ENCODE data around the gene AHSA1. TPM values are rescaled to one million over a fixed set of nuclear protein-coding genes. Genes with fewer than 3 reads are reported as not detected.

Gene AHSA1
- total and polyA plus RNA-seq, 10 of the 15 experiments (the other 5 are each of a cell fraction or from before 2014, with no cell fraction given): 51.8 to 295 (median 201) TPM

DNA sequence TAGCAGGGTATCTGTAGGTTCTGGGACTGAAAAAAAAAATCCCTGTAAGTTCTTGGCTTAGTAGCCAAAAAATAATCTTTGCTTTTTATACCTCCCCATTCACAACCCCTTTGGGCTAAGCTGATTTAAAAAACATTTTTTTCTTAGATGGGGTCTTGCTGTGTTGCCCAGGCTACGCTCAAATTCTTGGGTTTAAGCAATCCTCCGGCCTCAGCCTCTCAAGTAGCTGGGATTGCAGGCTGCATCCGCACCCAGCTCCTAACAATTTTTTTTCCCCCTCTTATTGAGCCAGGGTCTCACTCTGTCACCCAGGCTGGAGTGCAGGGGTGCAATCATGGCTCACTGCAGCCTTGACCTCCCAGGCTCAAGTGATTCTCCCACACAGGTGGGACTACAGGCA is 49.9 kb downstream of the AHSA1 start:
- no peak overlapping the region for H3K4me3 ChIP-seq
- in situ Hi-C loops (cut with MboI) (no loop called here), intact Hi-C loops (cut with micrococcal nuclease; ENCODE audit: unreplicated experiment) (no loop called here)
- no peak overlapping the region for H3K4me2 ChIP-seq (ENCODE audit: control insufficient read depth, insufficient read depth)
- no peaks in the 10 kb centered on the region for H3K27me3 ChIP-seq (replicated peaks in 1 of 2; ENCODE audit: control insufficient read depth in 2 of 2, insufficient read depth in 2 of 2, low read length in 1 of 2)
- H3K36me3 ChIP-seq (ENCODE audit: control insufficient read depth in 2 of 2, insufficient read depth in 2 of 2, low read length in 1 of 2): peaks cover 3 to 10% of the 10 kb centered on the region in 2 experiments; a peak in 2 of 4 replicates
- SMC1A ChIA-PET (ENCODE audit: uncharacterized antibody, unreplicated experiment): no interaction called here
- no peak overlapping the region for H2AFZ ChIP-seq (ENCODE audit: control insufficient read depth, low read depth, low read length)
- no peaks in the 10 kb centered on the region for H3K9me3 ChIP-seq (replicated peaks; ENCODE audit: control insufficient read depth, insufficient read depth, low read length)
- CTCF ChIA-PET: interaction anchor here (0.6 to 0.7 kb wide), 2 partner anchors 211 to 1269 kb away, joined by 3 to 4 read pairs; no protein-coding TSS in a partner anchor
- H3K4me1 ChIP-seq (ENCODE audit: control insufficient read depth, insufficient read depth, low read length): no peaks in the 10 kb centered on the region
- FAIRE-seq: no peak
- no peak for ATAC-seq
- no TSS peak for BruUV-seq (replicated peaks)
- RAD21 ChIA-PET (ENCODE audit: unreplicated experiment): no interaction called here
- no peak overlapping the region for H3K9ac ChIP-seq (ENCODE audit: control insufficient read depth, insufficient read depth, low read length)
- H3K27ac ChIP-seq (ENCODE audit: control insufficient read depth, insufficient read depth): no peak overlapping the region
- H4K20me1 ChIP-seq (ENCODE audit: control insufficient read depth, insufficient read depth): no peaks in the 10 kb centered on the region
- POLR2A ChIA-PET: interaction anchor here (0.9 kb wide), 1 partner anchor 45 kb away, joined by 3 read pairs; no protein-coding TSS in a partner anchor
- H3K79me2 ChIP-seq (ENCODE audit: control insufficient read depth, insufficient read depth, low read length): no peaks in the 10 kb centered on the region
- DNase-seq (ENCODE audit: low read depth, low spot score): no peak
- TF ChIP-seq CBX5 (IDR thresholded peaks at IDR 0.05; ENCODE audit: low read depth): no peak
- no peak for TF ChIP-seq NRF1 (conservative IDR thresholded peaks at IDR 0.05; ENCODE audit: low read depth, low read length)
- no peak for TF ChIP-seq FOXM1 (IDR thresholded peaks at IDR 0.05; ENCODE audit: low read depth, low read length)
- TF ChIP-seq E4F1 (IDR thresholded peaks at IDR 0.05; ENCODE audit: borderline replicate concordance, partially characterized antibody): no peak
- no peak for TF ChIP-seq CHD1 (IDR thresholded peaks at IDR 0.05; ENCODE audit: low read depth, low read length)
- TF ChIP-seq NBN (IDR thresholded peaks at IDR 0.05): no peak
- TF ChIP-seq ZNF592 (IDR thresholded peaks at IDR 0.05): no peak
- TF ChIP-seq, protein P1, sequence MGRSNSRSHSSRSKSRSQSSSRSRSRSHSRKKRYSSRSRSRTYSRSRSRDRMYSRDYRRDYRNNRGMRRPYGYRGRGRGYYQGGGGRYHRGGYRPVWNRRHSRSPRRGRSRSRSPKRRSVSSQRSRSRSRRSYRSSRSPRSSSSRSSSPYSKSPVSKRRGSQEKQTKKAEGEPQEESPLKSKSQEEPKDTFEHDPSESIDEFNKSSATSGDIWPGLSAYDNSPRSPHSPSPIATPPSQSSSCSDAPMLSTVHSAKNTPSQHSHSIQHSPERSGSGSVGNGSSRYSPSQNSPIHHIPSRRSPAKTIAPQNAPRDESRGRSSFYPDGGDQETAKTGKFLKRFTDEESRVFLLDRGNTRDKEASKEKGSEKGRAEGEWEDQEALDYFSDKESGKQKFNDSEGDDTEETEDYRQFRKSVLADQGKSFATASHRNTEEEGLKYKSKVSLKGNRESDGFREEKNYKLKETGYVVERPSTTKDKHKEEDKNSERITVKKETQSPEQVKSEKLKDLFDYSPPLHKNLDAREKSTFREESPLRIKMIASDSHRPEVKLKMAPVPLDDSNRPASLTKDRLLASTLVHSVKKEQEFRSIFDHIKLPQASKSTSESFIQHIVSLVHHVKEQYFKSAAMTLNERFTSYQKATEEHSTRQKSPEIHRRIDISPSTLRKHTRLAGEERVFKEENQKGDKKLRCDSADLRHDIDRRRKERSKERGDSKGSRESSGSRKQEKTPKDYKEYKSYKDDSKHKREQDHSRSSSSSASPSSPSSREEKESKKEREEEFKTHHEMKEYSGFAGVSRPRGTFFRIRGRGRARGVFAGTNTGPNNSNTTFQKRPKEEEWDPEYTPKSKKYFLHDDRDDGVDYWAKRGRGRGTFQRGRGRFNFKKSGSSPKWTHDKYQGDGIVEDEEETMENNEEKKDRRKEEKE (IDR thresholded peaks at IDR 0.05): no peak
- no peak for TF ChIP-seq SIX5 (IDR thresholded peaks at IDR 0.05; ENCODE audit: low read depth, low read length, severe bottlenecking)
- no peak for TF ChIP-seq USF1 (IDR thresholded peaks at IDR 0.05; ENCODE audit: borderline replicate concordance, extremely low read length, insufficient read depth, low read depth, low read length)
- TF ChIP-seq CBX3 (IDR thresholded peaks at IDR 0.05; ENCODE audit: borderline replicate concordance, low read depth): no peak
- TF ChIP-seq ZSCAN29 (IDR thresholded peaks at IDR 0.05): no peak
- TF ChIP-seq TAF1 (IDR thresholded peaks at IDR 0.05; ENCODE audit: borderline replicate concordance, low read depth, low read length): no peak
- WGBS (ENCODE audit: insufficient coverage, insufficient replicate concordance, low lambda C conversion rate, missing lambda C conversion rate): 97% methylated on average over 3 of the region's 3 CpGs

Measured in GM12878 (cell line).